Mesenchymal stem cell (in vitro differentiated cells and primary cell): Measurements from ENCODE around the gene MFN1.

Experiments
- DNase-seq: peaks from one replicate; pipeline ENCODE4 v3.0.0-alpha.2; 2013
- H2AFZ ChIP-seq: one replicate; pipeline ENCODE4 v1.6.1; 2013; ENCODE audit warnings: low read depth, mild to moderate bottlenecking, control low read depth, inconsistent platforms, low read length, moderate library complexity
- H2AK5ac ChIP-seq: 2 replicates; pipeline ENCODE4 v1.6.1; 2013; ENCODE audit warnings: low read length, moderate library complexity, mild to moderate bottlenecking, inconsistent platforms; ENCODE audit not compliant: severe bottlenecking
- H2BK120ac ChIP-seq: one replicate; pipeline ENCODE4 v1.6.1; 2013; ENCODE audit warnings: low read depth, mild to moderate bottlenecking, inconsistent platforms, low read length, moderate library complexity
- H2BK12ac ChIP-seq, 2 experiments: one replicate each; pipeline ENCODE4 v1.6.1; 2013; ENCODE audit warnings: inconsistent platforms in 2 of 2, low read length in 2 of 2, mild to moderate bottlenecking in 2 of 2, moderate library complexity in 2 of 2, control low read depth in 1 of 2
- H2BK15ac ChIP-seq: one replicate; pipeline ENCODE4 v1.6.1; 2013; ENCODE audit warnings: mild to moderate bottlenecking, low read depth, inconsistent platforms; ENCODE audit not compliant: poor library complexity, severe bottlenecking
- H2BK5ac ChIP-seq: 2 replicates; pipeline ENCODE4 v1.6.1; 2013; ENCODE audit warnings: low read depth, mild to moderate bottlenecking, low read length, control low read depth, inconsistent platforms; ENCODE audit not compliant: poor library complexity, severe bottlenecking
- H3K14ac ChIP-seq, 2 experiments: one replicate each; pipeline ENCODE4 v1.6.1; 2013; ENCODE audit warnings: inconsistent platforms in 2 of 2, low read length in 2 of 2, control low read depth in 1 of 2, mild to moderate bottlenecking in 1 of 2, moderate library complexity in 1 of 2
- H3K18ac ChIP-seq, 2 experiments: one replicate each; pipeline ENCODE4 v1.6.1; 2013; ENCODE audit warnings: inconsistent platforms in 2 of 2, low read length in 2 of 2, control low read depth in 1 of 2, low read depth in 1 of 2, mild to moderate bottlenecking in 1 of 2
- H3K23ac ChIP-seq, 2 experiments: one replicate each; pipeline ENCODE4 v1.6.1; 2013; ENCODE audit warnings: inconsistent platforms in 2 of 2, low read length in 2 of 2, mild to moderate bottlenecking in 2 of 2, moderate library complexity in 2 of 2, control low read depth in 1 of 2
- H3K27ac ChIP-seq: 2 replicates; pipeline ENCODE4 v1.5.1; 2013; ENCODE audit warnings: mild to moderate bottlenecking, moderate library complexity, low read length, control low read depth, inconsistent platforms; ENCODE audit not compliant: poor library complexity, severe bottlenecking
- H3K27me3 ChIP-seq, 2 experiments: 2 replicates each; pipeline versions ENCODE4 v1.6.1 to v1.7.0; 2013; ENCODE audit warnings: low read length in 2 of 2, mild to moderate bottlenecking in 2 of 2, moderate library complexity in 2 of 2, control low read depth in 1 of 2, inconsistent platforms in 1 of 2; ENCODE audit not compliant: control insufficient read depth in 1 of 2, insufficient read depth in 1 of 2
- H3K36me3 ChIP-seq, 2 experiments: 2 replicates each; pipeline versions ENCODE4 v1.6.1 to v1.7.0; 2013; ENCODE audit warnings: low read length in 2 of 2, control low read depth in 1 of 2, inconsistent platforms in 1 of 2, low read depth in 1 of 2, mild to moderate bottlenecking in 1 of 2; ENCODE audit not compliant: insufficient read depth in 2 of 2, control insufficient read depth in 1 of 2
- H3K4ac ChIP-seq, 2 experiments: one replicate each; pipeline ENCODE4 v1.6.1; 2013; ENCODE audit warnings: inconsistent platforms in 2 of 2, low read length in 2 of 2, mild to moderate bottlenecking in 2 of 2, moderate library complexity in 2 of 2, control low read depth in 1 of 2, low read depth in 1 of 2
- H3K4me1 ChIP-seq: 2 replicates; pipeline ENCODE4 v1.6.1; 2013; ENCODE audit warnings: low read depth, low read length, control low read depth; ENCODE audit not compliant: control insufficient read depth, insufficient read depth
- H3K4me2 ChIP-seq: 2 replicates; pipeline ENCODE4 v1.6.1; 2013; ENCODE audit warnings: low read length, mild to moderate bottlenecking, inconsistent platforms; ENCODE audit not compliant: poor library complexity, severe bottlenecking
- H3K4me3 ChIP-seq, 2 experiments: 2 replicates each; pipeline versions ENCODE4 v1.5.1 to v1.7.0; 2013; ENCODE audit warnings: low read length in 2 of 2, mild to moderate bottlenecking in 2 of 2, control low read depth in 1 of 2, low read depth in 1 of 2; ENCODE audit not compliant: insufficient read depth in 1 of 2
- H3K79me1 ChIP-seq: replicated peaks from 2 replicates; pipeline ENCODE4 v1.6.1; 2013; ENCODE audit warnings: mild to moderate bottlenecking, control low read depth, low read length, inconsistent platforms; ENCODE audit not compliant: poor library complexity, severe bottlenecking
- H3K9ac ChIP-seq: 2 replicates; pipeline ENCODE4 v1.7.0; 2013; ENCODE audit warnings: mild to moderate bottlenecking, low read length, moderate library complexity
- H3K9me3 ChIP-seq: 2 replicates; pipeline ENCODE4 v1.7.0; 2013; ENCODE audit warnings: mild to moderate bottlenecking, low read length; ENCODE audit not compliant: control insufficient read depth
- H4K8ac ChIP-seq: one replicate; pipeline ENCODE4 v1.6.1; 2013; ENCODE audit warnings: inconsistent platforms, mild to moderate bottlenecking, low read length, moderate library complexity
- H4K91ac ChIP-seq: one replicate; pipeline ENCODE4 v1.6.1; 2013; ENCODE audit warnings: mild to moderate bottlenecking, low read length, inconsistent platforms
- WGBS: methylation state at CpG from one replicate; pipeline ENCODE4 v1.1.7; 2013; ENCODE audit warnings: mixed read lengths; 5-methylcytosine and 5-hydroxymethylcytosine counted together

Gene MFN1

DNA sequence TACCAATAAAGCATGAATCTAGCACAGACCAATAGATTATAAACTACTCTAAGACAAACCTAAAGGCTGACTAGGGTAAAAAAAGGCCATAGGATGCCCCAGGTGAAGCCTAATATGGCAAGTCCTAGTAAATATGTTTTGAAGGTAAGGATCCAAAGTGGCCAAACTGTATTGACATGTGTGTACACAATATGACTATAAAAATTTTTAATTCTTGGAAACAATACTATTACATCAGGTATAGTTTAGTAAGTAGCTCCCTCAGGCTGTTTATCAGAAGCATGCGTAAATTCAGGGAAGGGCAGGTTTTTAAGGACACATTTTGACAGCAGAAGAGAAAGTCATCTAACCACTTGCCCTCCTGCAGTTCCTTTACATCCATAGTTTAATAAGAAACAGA lies 84.9 kb downstream of the MFN1 start:
- peaks cover 9% of the 10 kb centered on the region for H3K4me1 ChIP-seq
- DNase-seq = no peak
- no peaks in the 10 kb centered on the region for H3K9me3 ChIP-seq
- no peak overlapping the region for H2AFZ ChIP-seq
- H3K4me3 ChIP-seq = no peak overlapping the region
- H2AK5ac ChIP-seq = no peak overlapping the region
- H3K18ac ChIP-seq = no peak overlapping the region
- H4K8ac ChIP-seq = no peak overlapping the region
- no peak overlapping the region for H3K14ac ChIP-seq
- H3K4ac ChIP-seq = no peak overlapping the region
- H2BK5ac ChIP-seq = no peak overlapping the region
- H3K9ac ChIP-seq = peak overlapping the region; percentile 42
- H2BK120ac ChIP-seq = no peak overlapping the region
- no peak overlapping the region for H2BK12ac ChIP-seq
- no peak overlapping the region for H3K27ac ChIP-seq
- H3K36me3 ChIP-seq = peaks cover 3 to 5% of the 10 kb centered on the region in 2 experiments
- H3K23ac ChIP-seq = no peak overlapping the region
- peaks cover 12% of the 10 kb centered on the region for H3K79me1 ChIP-seq
- no CpG with 5 or more reads among the region's 1 CpG for WGBS
- no peaks in the 10 kb centered on the region for H3K27me3 ChIP-seq
- no peak overlapping the region for H4K91ac ChIP-seq
- no peak overlapping the region for H2BK15ac ChIP-seq
- no peak overlapping the region for H3K4me2 ChIP-seq

DNA sequence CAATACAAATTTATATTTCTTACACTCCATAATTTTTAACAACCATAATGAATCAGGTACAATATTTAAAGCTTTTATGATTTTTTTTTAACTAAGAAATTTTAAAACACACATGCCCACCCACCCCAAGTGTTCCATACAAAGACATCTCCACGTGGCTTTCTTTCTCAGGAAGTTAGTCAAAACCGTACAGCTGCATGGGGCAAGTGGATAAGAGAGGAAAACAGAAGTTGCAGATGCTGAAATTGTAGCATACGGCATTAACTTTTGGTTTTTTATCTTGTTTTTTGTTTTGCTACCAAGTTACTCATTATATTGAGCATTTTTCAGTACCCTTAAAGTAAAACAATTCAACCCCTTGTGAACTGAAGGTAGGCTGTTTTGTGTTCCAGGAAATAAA lies 89.0 kb downstream of the MFN1 start:
- Histone ChIP-seq H3K27ac (no peak overlapping the region), H3K18ac (no peak overlapping the region), H3K23ac (no peak overlapping the region), H2BK15ac (no peak overlapping the region), H2BK12ac (no peak overlapping the region), H3K4me2 (no peak overlapping the region), H3K14ac (no peak overlapping the region), H3K27me3 (no peaks in the 10 kb centered on the region), H3K9me3 (no peaks in the 10 kb centered on the region), H4K8ac (no peak overlapping the region), H3K9ac (no peak overlapping the region), H3K4me1 (peaks cover 6% of the 10 kb centered on the region), H2AFZ (no peak overlapping the region), H3K4ac (no peak overlapping the region), H4K91ac (no peak overlapping the region), H3K4me3 (no peak overlapping the region), H3K79me1 (peaks cover 4% of the 10 kb centered on the region), H2BK120ac (no peak overlapping the region), H2AK5ac (no peak overlapping the region), H3K36me3 (no peaks in the 10 kb centered on the region), H2BK5ac (no peak overlapping the region)
- no CpG with 5 or more reads among the region's 3 CpGs for WGBS
- no peak for DNase-seq

DNA sequence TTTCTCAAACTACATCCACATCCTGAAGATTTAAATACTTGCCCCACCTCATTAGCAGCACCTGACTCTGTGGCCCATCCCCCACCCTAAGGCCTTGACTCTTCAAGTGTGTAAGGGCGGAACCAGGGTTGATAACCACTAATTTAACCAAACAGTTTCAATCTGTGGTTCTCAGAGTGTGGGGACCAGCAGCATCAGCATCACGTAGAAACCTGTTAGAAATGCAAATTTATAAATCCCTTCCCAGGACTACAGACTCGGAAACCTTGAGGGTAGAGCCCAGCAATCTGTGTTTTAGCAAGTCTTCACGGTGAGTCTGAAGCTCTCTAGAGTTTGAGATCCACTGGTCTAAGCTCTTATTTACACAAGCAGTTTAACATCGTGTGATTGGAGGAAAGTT lies 91.3 kb downstream of the MFN1 start:
- Histone ChIP-seq H3K9me3 (no peaks in the 10 kb centered on the region), H2BK5ac (no peak overlapping the region), H3K27me3 (no peaks in the 10 kb centered on the region), H3K4me2 (no peak overlapping the region), H3K4me3 (no peak overlapping the region), H3K18ac (no peak overlapping the region), H2AFZ (no peak overlapping the region), H3K9ac (no peak overlapping the region), H2AK5ac (no peak overlapping the region), H4K8ac (peak overlapping the region; percentile 14), H2BK12ac (peak overlapping the region in 1 of 2 experiments; percentile 54), H3K14ac (no peak overlapping the region), H3K36me3 (no peaks in the 10 kb centered on the region), H4K91ac (no peak overlapping the region), H2BK120ac (no peak overlapping the region), H2BK15ac (no peak overlapping the region), H3K23ac (peak overlapping the region in 1 of 2 experiments; percentile 29), H3K4ac (no peak overlapping the region), H3K4me1 (peaks cover 3% of the 10 kb centered on the region), H3K27ac (no peak overlapping the region), H3K79me1 (peaks cover 6% of the 10 kb centered on the region)
- 73% methylated on average over 5 of the region's 5 CpGs for WGBS
- DNase-seq = no peak
